HepG2 (cell line): ENCODE results near the gene SEMA3F. TPM values are rescaled to one million over a fixed set of nuclear protein-coding genes. Genes with fewer than 3 reads are reported as not detected.

Experiments
- ASH2L ChIP-seq: fragments of 300-600, 200-600 bp; sonication (generic); IDR thresholded peaks from 2 replicates; pipeline ENCODE4 v1.7.0; 2017; ENCODE audit warnings: low read depth, mild to moderate bottlenecking, moderate library complexity, mixed read lengths, low read length; ENCODE audit not compliant: insufficient read length
- FOXC1 ChIP-seq: sonication (generic); formaldehyde crosslinking; IDR thresholded peaks from 2 replicates; pipeline ENCODE4 v1.8.0; 2022; ENCODE audit warnings: mild to moderate bottlenecking, missing genetic modification reagents, borderline replicate concordance
- FOXK1 ChIP-seq: sonication (generic); formaldehyde crosslinking; IDR thresholded peaks from 2 replicates; pipeline ENCODE4 v1.4.0; 2020; ENCODE audit warnings: low read depth, missing genetic modification reagents, borderline replicate concordance
- HOXA7 ChIP-seq: sonication (generic); formaldehyde crosslinking; IDR thresholded peaks from 2 replicates; pipeline ENCODE4 v1.8.1; 2022; ENCODE audit warnings: mild to moderate bottlenecking, missing genetic modification reagents, moderate library complexity
- IRF2 ChIP-seq: IDR thresholded peaks from 2 replicates; pipeline ENCODE4 v1.6.1; 2018; ENCODE audit warnings: missing genetic modification reagents, missing compliant biosample characterization
- KDM5A ChIP-seq: fragments of 200-600 bp; sonication (generic); IDR thresholded peaks from 2 replicates; pipeline ENCODE4 v1.7.0; 2018; ENCODE audit warnings: antibody characterized with exemption, mild to moderate bottlenecking, low read length, borderline replicate concordance
- KLF9 ChIP-seq: IDR thresholded peaks from 2 replicates; pipeline ENCODE4 v1.6.1; 2016; ENCODE audit warnings: low read depth
- SMAD9 ChIP-seq: sonication (generic); formaldehyde crosslinking; IDR thresholded peaks from 2 replicates; pipeline ENCODE4 v1.5.1; 2020; ENCODE audit warnings: mild to moderate bottlenecking, missing genetic modification reagents
- SP4 ChIP-seq: sonication (generic); formaldehyde crosslinking; IDR thresholded peaks from 2 replicates; pipeline ENCODE4 v1.8.1; 2023; ENCODE audit warnings: mild to moderate bottlenecking, missing genetic modification reagents
- TOPORS ChIP-seq: sonication (generic); formaldehyde crosslinking; IDR thresholded peaks from 2 replicates; pipeline ENCODE4 v1.8.0; 2023; ENCODE audit warnings: mild to moderate bottlenecking, missing genetic modification reagents
- XBP1 ChIP-seq: sonication (generic); formaldehyde crosslinking; IDR thresholded peaks from 2 replicates; pipeline ENCODE4 v1.5.0; 2020; ENCODE audit warnings: missing genetic modification reagents
- ZFY ChIP-seq: sonication (generic); formaldehyde crosslinking; IDR thresholded peaks from 2 replicates; pipeline ENCODE4 v1.4.0; 2020; ENCODE audit warnings: missing genetic modification reagents
- ZNF282 ChIP-seq: fragments of 450-650 bp; IDR thresholded peaks from 2 replicates; pipeline ENCODE4 v1.6.1; 2018; ENCODE audit not compliant: partially characterized antibody
- ZNF331 ChIP-seq: sonication (generic); formaldehyde crosslinking; IDR thresholded peaks from 2 replicates; pipeline ENCODE4 v1.4.0; 2020; ENCODE audit warnings: missing genetic modification reagents
- ZNF34 ChIP-seq: sonication (generic); formaldehyde crosslinking; IDR thresholded peaks from 2 replicates; pipeline ENCODE4 v1.4.0; 2020; ENCODE audit warnings: mild to moderate bottlenecking, missing genetic modification reagents, borderline replicate concordance
- polyA plus RNA-seq, 8 experiments: library from polyadenylated mRNA; depleted of rRNA in 3 of 8; stranded (reverse) in 7 of 8; unstranded in 1 of 8; fragments of >200 nt; fragmentation: Illumina TruSeq in 4 of 8; extraction: Trizol in 4 of 8; gene quantifications; 2 replicates each; pipeline versions ENCODE4 v1.2.1 to v1.2.3, GENCODE V29; 2011 to 2016; ENCODE audit warnings: low read depth in 4 of 8, missing spikeins in 1 of 8, mixed read lengths in 1 of 8; ENCODE audit not compliant: insufficient read depth in 1 of 8
- total RNA-seq, 5 experiments: library from RNA; depleted of rRNA; stranded (reverse); fragments of >200 nt; fragmentation: Illumina TruSeq; extraction: Trizol; gene quantifications; 2 replicates each; pipeline ENCODE4 v1.2.3, GENCODE V29; 2016; ENCODE audit warnings: low read depth in 1 of 5
- TF ChIP-seq, protein P1 (sequence below): sonication (generic); formaldehyde crosslinking; IDR thresholded peaks from 2 replicates; pipeline ENCODE4 v1.4.0; 2020; ENCODE audit warnings: missing genetic modification reagents
- TF ChIP-seq, protein P2 (sequence below): IDR thresholded peaks from 2 replicates; pipeline ENCODE4 v1.6.1; 2012; ENCODE audit warnings: inconsistent platforms
- TF ChIP-seq, protein P3 (sequence below): IDR thresholded peaks from 2 replicates; pipeline ENCODE4 v1.6.1; 2016
- TF ChIP-seq, protein P4 (sequence below): sonication (generic); formaldehyde crosslinking; IDR thresholded peaks from 2 replicates; pipeline ENCODE4 v1.4.0; 2020; ENCODE audit warnings: missing genetic modification reagents, low read depth, mild to moderate bottlenecking, borderline replicate concordance
- TF ChIP-seq, protein P5 (sequence below): sonication (generic); formaldehyde crosslinking; IDR thresholded peaks from 2 replicates; pipeline ENCODE4 v1.5.0; 2020; ENCODE audit warnings: mild to moderate bottlenecking, low read depth, missing genetic modification reagents, borderline replicate concordance
- TF ChIP-seq, protein P6 (sequence below): sonication (generic); formaldehyde crosslinking; IDR thresholded peaks from 2 replicates; pipeline ENCODE4 v1.4.0; 2020; ENCODE audit warnings: mild to moderate bottlenecking, missing genetic modification reagents

Gene SEMA3F
- total and polyA plus RNA-seq, 2 of the 13 experiments (the other 11 are each of a cell fraction or from before 2014, with no cell fraction given), result 7.6 to 17.2 TPM

DNA sequence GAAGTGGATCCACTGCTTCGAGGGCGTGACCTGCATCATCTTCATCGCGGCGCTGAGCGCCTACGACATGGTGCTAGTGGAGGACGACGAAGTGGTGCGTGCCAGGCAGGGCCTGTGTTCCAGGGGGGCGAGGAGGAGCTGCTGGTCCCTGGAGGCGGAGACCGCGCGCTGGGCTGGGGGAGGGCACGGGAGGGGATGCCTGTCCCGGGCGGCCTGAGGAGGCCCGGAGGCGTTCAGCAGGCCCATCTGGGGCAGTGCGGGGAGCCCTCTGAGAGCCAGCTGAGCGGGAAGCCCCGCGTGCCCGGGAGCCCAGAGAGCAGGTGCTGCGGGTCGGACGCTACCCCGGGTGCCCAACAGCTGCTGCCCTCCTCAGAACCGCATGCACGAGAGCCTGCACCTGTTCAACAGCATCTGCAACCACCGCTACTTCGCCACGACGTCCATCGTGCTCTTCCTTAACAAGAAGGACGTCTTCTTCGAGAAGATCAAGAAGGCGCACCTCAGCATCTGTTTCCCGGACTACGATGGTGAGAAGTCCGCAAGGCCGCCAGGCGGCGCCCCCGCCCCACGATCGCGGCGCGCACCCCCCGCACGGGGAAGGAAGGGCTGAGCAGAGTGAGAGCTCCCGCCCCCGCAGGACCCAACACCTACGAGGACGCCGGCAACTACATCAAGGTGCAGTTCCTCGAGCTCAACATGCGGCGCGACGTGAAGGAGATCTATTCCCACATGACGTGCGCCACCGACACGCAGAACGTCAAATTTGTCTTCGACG lies 39.2 kb downstream of the SEMA3F start (continued):
- TF ChIP-seq, protein P1, sequence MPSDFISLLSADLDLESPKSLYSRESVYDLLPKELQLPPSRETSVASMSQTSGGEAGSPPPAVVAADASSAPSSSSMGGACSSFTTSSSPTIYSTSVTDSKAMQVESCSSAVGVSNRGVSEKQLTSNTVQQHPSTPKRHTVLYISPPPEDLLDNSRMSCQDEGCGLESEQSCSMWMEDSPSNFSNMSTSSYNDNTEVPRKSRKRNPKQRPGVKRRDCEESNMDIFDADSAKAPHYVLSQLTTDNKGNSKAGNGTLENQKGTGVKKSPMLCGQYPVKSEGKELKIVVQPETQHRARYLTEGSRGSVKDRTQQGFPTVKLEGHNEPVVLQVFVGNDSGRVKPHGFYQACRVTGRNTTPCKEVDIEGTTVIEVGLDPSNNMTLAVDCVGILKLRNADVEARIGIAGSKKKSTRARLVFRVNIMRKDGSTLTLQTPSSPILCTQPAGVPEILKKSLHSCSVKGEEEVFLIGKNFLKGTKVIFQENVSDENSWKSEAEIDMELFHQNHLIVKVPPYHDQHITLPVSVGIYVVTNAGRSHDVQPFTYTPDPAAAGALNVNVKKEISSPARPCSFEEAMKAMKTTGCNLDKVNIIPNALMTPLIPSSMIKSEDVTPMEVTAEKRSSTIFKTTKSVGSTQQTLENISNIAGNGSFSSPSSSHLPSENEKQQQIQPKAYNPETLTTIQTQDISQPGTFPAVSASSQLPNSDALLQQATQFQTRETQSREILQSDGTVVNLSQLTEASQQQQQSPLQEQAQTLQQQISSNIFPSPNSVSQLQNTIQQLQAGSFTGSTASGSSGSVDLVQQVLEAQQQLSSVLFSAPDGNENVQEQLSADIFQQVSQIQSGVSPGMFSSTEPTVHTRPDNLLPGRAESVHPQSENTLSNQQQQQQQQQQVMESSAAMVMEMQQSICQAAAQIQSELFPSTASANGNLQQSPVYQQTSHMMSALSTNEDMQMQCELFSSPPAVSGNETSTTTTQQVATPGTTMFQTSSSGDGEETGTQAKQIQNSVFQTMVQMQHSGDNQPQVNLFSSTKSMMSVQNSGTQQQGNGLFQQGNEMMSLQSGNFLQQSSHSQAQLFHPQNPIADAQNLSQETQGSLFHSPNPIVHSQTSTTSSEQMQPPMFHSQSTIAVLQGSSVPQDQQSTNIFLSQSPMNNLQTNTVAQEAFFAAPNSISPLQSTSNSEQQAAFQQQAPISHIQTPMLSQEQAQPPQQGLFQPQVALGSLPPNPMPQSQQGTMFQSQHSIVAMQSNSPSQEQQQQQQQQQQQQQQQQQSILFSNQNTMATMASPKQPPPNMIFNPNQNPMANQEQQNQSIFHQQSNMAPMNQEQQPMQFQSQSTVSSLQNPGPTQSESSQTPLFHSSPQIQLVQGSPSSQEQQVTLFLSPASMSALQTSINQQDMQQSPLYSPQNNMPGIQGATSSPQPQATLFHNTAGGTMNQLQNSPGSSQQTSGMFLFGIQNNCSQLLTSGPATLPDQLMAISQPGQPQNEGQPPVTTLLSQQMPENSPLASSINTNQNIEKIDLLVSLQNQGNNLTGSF (CRISPR knock-in tag), result no peak; the same call in 1 of the 2 replicates
- TF ChIP-seq SMAD9 (CRISPR knock-in tag), result no peak
- TF ChIP-seq, protein P2, sequence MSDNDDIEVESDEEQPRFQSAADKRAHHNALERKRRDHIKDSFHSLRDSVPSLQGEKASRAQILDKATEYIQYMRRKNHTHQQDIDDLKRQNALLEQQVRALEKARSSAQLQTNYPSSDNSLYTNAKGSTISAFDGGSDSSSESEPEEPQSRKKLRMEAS, result no peak
- TF ChIP-seq KLF9, result no peak
- TF ChIP-seq TOPORS, result no peak
- peak; percentile 77; the same call in 1 of the 2 replicates for TF ChIP-seq IRF2 (CRISPR knock-in tag)
- TF ChIP-seq, protein P3, sequence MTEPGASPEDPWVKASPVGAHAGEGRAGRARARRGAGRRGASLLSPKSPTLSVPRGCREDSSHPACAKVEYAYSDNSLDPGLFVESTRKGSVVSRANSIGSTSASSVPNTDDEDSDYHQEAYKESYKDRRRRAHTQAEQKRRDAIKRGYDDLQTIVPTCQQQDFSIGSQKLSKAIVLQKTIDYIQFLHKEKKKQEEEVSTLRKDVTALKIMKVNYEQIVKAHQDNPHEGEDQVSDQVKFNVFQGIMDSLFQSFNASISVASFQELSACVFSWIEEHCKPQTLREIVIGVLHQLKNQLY (CRISPR knock-in tag), result no peak
- TF ChIP-seq ZNF331, result peak; percentile 26; the same call in 1 of the 2 replicates
- TF ChIP-seq, protein P4, sequence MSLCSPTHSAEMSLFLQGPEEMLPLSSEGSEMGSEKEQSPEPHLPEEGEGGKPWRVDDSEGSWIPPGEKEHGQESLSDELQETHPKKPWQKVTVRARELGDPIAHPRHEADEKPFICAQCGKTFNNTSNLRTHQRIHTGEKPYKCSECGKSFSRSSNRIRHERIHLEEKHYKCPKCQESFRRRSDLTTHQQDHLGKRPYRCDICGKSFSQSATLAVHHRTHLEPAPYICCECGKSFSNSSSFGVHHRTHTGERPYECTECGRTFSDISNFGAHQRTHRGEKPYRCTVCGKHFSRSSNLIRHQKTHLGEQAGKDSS (CRISPR knock-in tag), result peak; percentile 94; the same call in 1 of the 2 replicates
- TF ChIP-seq XBP1 (CRISPR knock-in tag), result no peak
- no peak for TF ChIP-seq SP4 (CRISPR knock-in tag)
- peak; percentile 26; the same call in 1 of the 2 replicates for TF ChIP-seq FOXC1 (CRISPR knock-in tag)
- TF ChIP-seq ZNF34 (CRISPR knock-in tag), result no peak
- TF ChIP-seq KDM5A, result no peak
- no peak for TF ChIP-seq ZFY
- TF ChIP-seq ZNF282, result no peak
- TF ChIP-seq HOXA7, result no peak
- no peak for TF ChIP-seq FOXK1 (CRISPR knock-in tag)
- TF ChIP-seq, protein P5, sequence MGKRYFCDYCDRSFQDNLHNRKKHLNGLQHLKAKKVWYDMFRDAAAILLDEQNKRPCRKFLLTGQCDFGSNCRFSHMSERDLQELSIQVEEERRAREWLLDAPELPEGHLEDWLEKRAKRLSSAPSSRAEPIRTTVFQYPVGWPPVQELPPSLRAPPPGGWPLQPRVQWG (CRISPR knock-in tag), result no peak
- no peak for TF ChIP-seq ASH2L
- TF ChIP-seq, protein P6, sequence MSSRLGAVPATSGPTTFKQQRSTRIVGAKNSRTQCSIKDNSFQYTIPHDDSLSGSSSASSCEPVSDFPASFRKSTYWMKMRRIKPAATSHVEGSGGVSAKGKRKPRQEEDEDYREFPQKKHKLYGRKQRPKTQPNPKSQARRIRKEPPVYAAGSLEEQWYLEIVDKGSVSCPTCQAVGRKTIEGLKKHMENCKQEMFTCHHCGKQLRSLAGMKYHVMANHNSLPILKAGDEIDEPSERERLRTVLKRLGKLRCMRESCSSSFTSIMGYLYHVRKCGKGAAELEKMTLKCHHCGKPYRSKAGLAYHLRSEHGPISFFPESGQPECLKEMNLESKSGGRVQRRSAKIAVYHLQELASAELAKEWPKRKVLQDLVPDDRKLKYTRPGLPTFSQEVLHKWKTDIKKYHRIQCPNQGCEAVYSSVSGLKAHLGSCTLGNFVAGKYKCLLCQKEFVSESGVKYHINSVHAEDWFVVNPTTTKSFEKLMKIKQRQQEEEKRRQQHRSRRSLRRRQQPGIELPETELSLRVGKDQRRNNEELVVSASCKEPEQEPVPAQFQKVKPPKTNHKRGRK (CRISPR knock-in tag), result no peak
